IPS-18a (cell line): Measurements from ENCODE around the gene PNISR.
A peak's percentile ranks its signal among the peaks of the same experiment; 100 is the strongest.

ENCODE experiments used
- H3K27ac ChIP-seq: one replicate; pipeline ENCODE4 v1.5.1; 2013; ENCODE audit warnings: low read length
- H3K27me3 ChIP-seq: one replicate; pipeline ENCODE4 v1.6.1; 2013; ENCODE audit warnings: mild to moderate bottlenecking, low read length; ENCODE audit not compliant: control insufficient read depth, insufficient read depth
- H3K36me3 ChIP-seq: one replicate; pipeline ENCODE4 v1.6.1; 2013; ENCODE audit warnings: low read depth, low read length; ENCODE audit not compliant: control insufficient read depth
- H3K4me1 ChIP-seq: one replicate; pipeline ENCODE4 v1.6.1; 2013; ENCODE audit warnings: low read depth, low read length; ENCODE audit not compliant: control insufficient read depth
- H3K4me3 ChIP-seq: one replicate; pipeline ENCODE4 v1.5.1; 2013; ENCODE audit warnings: low read length
- H3K9ac ChIP-seq: one replicate; pipeline ENCODE4 v1.6.1; 2013; ENCODE audit warnings: mild to moderate bottlenecking, low read length, moderate library complexity
- H3K9me3 ChIP-seq: one replicate; pipeline ENCODE4 v1.6.1; 2013; ENCODE audit warnings: low read depth, low read length; ENCODE audit not compliant: control insufficient read depth

The PNISR gene

DNA sequence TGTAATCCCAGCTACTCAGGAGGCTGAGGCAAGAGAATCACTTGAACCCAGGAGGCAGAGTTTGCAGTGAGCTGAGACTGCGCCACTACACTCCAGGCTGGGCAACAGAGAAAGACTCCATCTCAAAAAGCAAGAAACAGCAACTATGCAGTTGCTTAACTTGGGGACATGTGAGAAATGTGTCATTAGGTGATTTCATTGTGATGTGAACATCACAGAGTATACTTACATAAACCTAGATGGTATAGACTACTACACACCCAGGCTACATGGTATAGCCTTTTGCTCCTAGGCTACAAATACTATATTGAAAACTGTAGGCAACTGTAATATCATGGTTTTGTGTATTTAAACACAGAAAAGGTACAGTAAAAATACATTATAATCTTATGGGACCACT, 27.8 kb downstream of the PNISR start:
- H3K4me1 ChIP-seq, result no peaks in the 10 kb centered on the region
- no peaks in the 10 kb centered on the region for H3K9me3 ChIP-seq
- no peaks in the 10 kb centered on the region for H3K27me3 ChIP-seq
- H3K9ac ChIP-seq, result no peak overlapping the region
- H3K4me3 ChIP-seq, result no peak overlapping the region
- peaks cover 39% of the 10 kb centered on the region for H3K36me3 ChIP-seq
- no peak overlapping the region for H3K27ac ChIP-seq

DNA sequence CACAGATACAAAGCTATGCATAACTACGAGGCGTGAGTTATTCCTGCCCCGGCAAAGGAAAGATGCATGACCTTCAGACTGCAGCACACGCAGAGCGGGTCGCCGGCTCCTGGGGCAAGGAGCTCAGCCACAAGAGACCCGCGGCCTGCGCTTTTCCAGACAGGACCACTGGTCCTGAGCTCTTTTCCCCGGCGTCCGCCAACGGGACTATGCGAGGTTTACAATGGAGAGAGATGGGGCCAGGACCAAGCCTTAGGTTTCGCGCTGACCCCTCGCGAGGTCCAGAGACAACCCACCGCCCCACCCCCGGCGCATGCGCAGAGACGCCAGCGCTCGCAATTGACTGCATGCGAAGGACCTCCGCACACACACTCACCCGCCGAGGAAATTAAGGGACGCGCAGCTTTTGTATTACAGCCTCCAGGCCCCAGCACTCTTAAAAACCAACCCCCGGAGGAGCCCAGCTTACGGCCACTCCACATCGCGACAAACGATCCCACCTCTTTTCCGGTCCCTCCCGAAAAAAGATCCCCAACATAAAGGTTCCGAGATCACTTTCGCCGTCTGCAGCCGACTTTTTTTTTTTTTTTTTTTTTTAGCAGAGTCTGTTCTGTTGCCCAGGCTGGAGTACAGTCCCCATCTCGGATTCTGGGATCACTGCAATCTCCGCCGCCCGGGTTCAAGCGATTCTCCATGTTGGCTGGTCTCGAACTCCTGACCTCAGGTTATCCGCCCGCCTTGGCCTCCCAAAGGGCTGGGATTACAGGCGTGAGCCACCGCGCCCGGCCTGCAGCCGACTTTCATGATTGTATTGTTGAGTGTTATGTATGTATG, 31.2 kb downstream of the PNISR start, which contains the start of gene COQ3:
TSS of gene COQ3 (minus strand) at position 498 of the 834 bp plus-strand sequence. CDS start at position 482, 16 bp downstream.
- H3K4me1 ChIP-seq, result no peaks in the 10 kb centered on the region
- peaks cover 7% of the 10 kb centered on the region for H3K36me3 ChIP-seq
- no peaks in the 10 kb centered on the region for H3K9me3 ChIP-seq
- peak within 1 kb of the TSS; percentile 96 for H3K9ac ChIP-seq
- H3K27ac ChIP-seq, result peak within 1 kb of the TSS; percentile 81
- no peaks in the 10 kb centered on the region for H3K27me3 ChIP-seq
- peak within 1 kb of the TSS; percentile 98 for H3K4me3 ChIP-seq

DNA sequence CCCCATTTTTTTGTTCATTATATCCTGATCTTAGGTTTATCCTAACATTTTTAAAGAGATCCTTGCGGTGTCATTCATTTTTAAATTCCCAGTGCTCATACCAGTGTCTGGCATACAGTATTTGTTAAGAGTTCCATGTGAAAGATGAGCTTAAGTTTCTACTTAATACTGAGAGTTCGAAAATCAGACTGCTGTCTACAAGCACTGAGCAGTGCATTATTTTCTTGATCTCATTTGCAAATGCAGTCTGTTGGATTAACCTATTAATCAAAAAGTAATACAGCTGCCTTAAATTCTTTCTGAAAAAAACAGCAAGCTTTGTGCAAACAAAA, 31.8 kb downstream of the PNISR start:
- Histone ChIP-seq H3K27me3 (no peaks in the 10 kb centered on the region), H3K9me3 (no peaks in the 10 kb centered on the region), H3K9ac (peak overlapping the region; percentile 96), H3K4me1 (no peaks in the 10 kb centered on the region), H3K27ac (peak overlapping the region; percentile 81), H3K4me3 (peak overlapping the region; percentile 98), H3K36me3 (peaks cover 2% of the 10 kb centered on the region)

DNA sequence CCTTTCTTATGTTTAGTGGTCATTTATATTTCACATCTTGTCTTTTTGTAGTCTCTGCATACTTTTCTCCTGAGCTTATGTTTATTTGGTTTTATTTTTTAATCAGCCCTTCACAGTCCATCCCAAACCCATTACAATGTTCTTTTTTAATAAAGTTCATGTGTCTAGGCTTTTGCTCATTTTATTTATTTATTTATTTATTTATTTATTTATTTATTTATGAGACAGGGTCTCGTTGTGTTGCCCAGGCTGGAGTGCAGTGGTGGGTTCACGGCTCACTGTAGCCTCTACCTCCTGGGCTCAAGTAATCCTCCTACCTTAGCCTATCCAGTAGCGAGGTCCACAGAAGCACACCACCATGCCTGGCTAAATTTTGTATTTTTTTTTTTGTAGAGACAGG, 34.2 kb downstream of the PNISR start:
- Histone ChIP-seq H3K27me3 (no peaks in the 10 kb centered on the region), H3K4me1 (no peaks in the 10 kb centered on the region), H3K36me3 (no peaks in the 10 kb centered on the region), H3K9ac (no peak overlapping the region), H3K4me3 (no peak overlapping the region), H3K27ac (no peak overlapping the region), H3K9me3 (no peaks in the 10 kb centered on the region)

DNA sequence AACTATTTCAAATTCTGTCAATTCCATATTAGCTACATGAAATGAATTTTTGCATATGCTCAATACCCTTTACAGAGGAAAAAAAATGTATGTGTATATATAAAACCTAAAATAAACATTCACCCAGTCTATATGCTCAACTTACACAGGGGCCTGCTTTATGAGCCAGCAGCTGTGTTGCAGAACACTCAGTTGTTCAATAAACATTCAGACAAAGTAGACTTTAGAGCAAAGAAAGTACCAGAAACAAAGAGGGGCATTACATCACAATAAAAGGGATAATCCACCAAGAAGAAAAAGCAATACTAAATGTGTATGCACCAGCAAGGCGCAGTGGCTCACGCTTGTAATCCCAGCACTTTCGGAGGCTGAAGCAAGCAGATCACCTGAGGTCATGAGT, 40.6 kb downstream of the PNISR start:
- no peaks in the 10 kb centered on the region for H3K4me1 ChIP-seq
- H3K27ac ChIP-seq, result no peak overlapping the region
- H3K9ac ChIP-seq, result no peak overlapping the region
- no peak overlapping the region for H3K4me3 ChIP-seq
- H3K9me3 ChIP-seq, result no peaks in the 10 kb centered on the region
- H3K27me3 ChIP-seq, result no peaks in the 10 kb centered on the region
- no peaks in the 10 kb centered on the region for H3K36me3 ChIP-seq

DNA sequence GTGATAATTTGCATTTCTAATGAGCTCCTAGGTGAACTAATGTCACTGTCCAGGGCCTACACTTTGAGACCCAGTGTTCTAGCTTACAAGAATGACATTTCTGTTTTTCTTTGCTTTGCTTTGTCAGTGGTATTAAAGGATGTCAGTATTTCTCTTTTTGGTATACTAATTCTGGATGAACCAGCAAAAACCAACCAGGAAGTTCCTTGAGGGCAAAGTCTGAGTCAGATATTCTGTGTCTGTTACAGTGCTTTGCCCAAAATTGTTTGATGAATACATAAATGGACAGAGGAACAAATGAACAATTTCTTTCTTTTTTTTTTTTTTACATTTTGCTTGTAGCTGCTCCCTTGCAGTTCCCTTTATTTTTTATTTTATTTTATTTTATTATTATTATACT, 46.5 kb downstream of the PNISR start:
- Histone ChIP-seq H3K4me3 (no peak overlapping the region), H3K4me1 (no peaks in the 10 kb centered on the region), H3K27me3 (no peaks in the 10 kb centered on the region), H3K9me3 (no peaks in the 10 kb centered on the region), H3K9ac (no peak overlapping the region), H3K27ac (no peak overlapping the region), H3K36me3 (no peaks in the 10 kb centered on the region)

DNA sequence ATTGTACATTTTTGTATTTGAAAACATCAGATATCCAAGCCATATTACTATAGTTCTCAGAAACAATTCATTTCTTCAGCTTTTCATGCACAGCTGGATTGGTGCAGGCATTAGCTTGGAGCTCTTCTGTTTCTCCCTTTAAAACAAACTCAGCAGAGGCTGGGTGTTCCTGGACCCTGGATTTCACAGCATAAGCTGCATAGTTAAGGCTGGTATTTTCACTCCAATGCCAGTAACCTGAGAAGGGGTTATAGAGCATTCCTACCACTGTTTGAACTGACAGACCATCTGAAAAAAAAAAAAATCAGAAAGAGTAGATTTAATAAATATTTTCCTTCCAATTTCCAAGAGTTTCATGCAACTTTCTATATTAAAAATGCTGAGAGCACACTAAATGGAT, 55.6 kb downstream of the PNISR start:
- Histone ChIP-seq H3K9me3 (no peaks in the 10 kb centered on the region), H3K27ac (no peak overlapping the region), H3K27me3 (no peaks in the 10 kb centered on the region), H3K4me3 (no peak overlapping the region), H3K36me3 (no peaks in the 10 kb centered on the region), H3K9ac (no peak overlapping the region), H3K4me1 (peaks cover 7% of the 10 kb centered on the region)

DNA sequence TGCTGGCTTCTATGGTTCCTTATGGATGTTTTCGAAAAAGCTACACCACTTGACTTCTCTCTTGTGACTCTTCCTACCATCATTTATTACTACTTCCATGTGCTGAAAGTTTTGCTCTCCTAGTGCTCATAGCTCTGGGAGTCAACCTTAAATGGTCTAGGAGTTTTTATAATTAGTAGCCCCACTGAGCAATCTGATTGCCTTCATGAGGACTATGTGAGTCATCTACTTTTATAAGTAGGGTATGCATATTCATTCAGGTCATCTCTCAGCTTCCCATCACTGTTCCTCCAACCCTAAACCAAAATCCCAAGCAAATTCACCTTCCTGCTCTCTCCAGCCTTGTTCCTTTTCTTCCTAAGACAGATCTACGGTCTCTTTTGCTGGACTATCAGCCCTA, 58.3 kb downstream of the PNISR start:
- Histone ChIP-seq H3K9me3 (no peaks in the 10 kb centered on the region), H3K36me3 (no peaks in the 10 kb centered on the region), H3K4me1 (peaks cover 7% of the 10 kb centered on the region), H3K27ac (no peak overlapping the region), H3K9ac (no peak overlapping the region), H3K4me3 (no peak overlapping the region), H3K27me3 (no peaks in the 10 kb centered on the region)

- no peaks in the 10 kb centered on the region for H3K27me3 ChIP-seq
- no peaks in the 10 kb centered on the region for H3K9me3 ChIP-seq
- H3K4me1 ChIP-seq, result no peaks in the 10 kb centered on the region
- H3K36me3 ChIP-seq, result no peaks in the 10 kb centered on the region
- no peak overlapping the region for H3K9ac ChIP-seq
- no peak overlapping the region for H3K4me3 ChIP-seq
- no peak overlapping the region for H3K27ac ChIP-seq
Observed at GRCh38 chr6:99364026-99364425, 61.1 kb downstream of the PNISR start.

- H3K4me3 ChIP-seq, result no peak overlapping the region
- no peaks in the 10 kb centered on the region for H3K4me1 ChIP-seq
- H3K36me3 ChIP-seq, result no peaks in the 10 kb centered on the region
- H3K27me3 ChIP-seq, result no peaks in the 10 kb centered on the region
- H3K9me3 ChIP-seq, result no peaks in the 10 kb centered on the region
- H3K9ac ChIP-seq, result no peak overlapping the region
- H3K27ac ChIP-seq, result no peak overlapping the region
Observed at GRCh38 chr6:99362678-99363268, 62.3 kb downstream of the PNISR start.

DNA sequence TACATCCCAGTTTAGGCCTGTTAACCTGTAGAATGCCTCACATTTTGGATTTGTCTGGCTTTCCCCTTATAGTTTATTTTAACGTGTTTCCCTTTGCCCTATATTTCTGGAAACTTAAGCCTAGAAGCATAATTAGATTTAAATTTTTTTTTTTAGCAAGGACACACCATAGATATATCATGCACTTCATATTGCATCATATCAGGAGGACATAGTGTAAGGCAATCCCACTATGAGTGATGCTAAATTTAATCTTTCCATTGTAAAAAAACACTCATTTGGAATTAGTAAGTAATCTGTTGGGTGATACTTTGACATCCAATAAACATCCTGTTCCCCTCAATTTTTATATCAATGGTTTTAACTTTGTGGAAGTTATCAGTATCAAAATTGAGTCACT, 65.3 kb downstream of the PNISR start:
- no peak overlapping the region for H3K4me3 ChIP-seq
- no peaks in the 10 kb centered on the region for H3K36me3 ChIP-seq
- no peaks in the 10 kb centered on the region for H3K4me1 ChIP-seq
- H3K27ac ChIP-seq, result no peak overlapping the region
- no peaks in the 10 kb centered on the region for H3K9me3 ChIP-seq
- H3K9ac ChIP-seq, result no peak overlapping the region
- H3K27me3 ChIP-seq, result no peaks in the 10 kb centered on the region

GRCh38 chr6:99356641-99357040, 68.5 kb downstream of the PNISR start:
- Histone ChIP-seq H3K4me3 (no peak overlapping the region), H3K9ac (no peak overlapping the region), H3K9me3 (no peaks in the 10 kb centered on the region), H3K27ac (no peak overlapping the region), H3K36me3 (no peaks in the 10 kb centered on the region), H3K27me3 (no peaks in the 10 kb centered on the region), H3K4me1 (no peaks in the 10 kb centered on the region)
